GM12892 (cell line): ENCODE measurements around the gene IFITM5.

Experiments
- POLR2A ChIP-seq: IDR thresholded peaks from 2 replicates; pipeline ENCODE4 v1.6.1; 2011; ENCODE audit warnings: low read depth, low read length, control low read depth
- POLR2AphosphoS5 ChIP-seq: IDR thresholded peaks from 2 replicates; pipeline ENCODE4 v1.6.1; 2011; ENCODE audit warnings: low read depth, low read length, control low read depth

GRCh38 chr11:250740-251299, 48.5 kb downstream of the IFITM5 start:
- TF ChIP-seq POLR2A (no peak), POLR2AphosphoS5 (no peak)
